Urothelium cell line (cell line): Measurements from ENCODE around the gene PTPN20.

Source experiments
- DNase-seq: peaks from one replicate; pipeline ENCODE4 v3.0.0; 2011; ENCODE audit warnings: low spot score, mixed read lengths
- FAIRE-seq: peaks from 2 replicates; lab custom pipeline; 2011; peaks lifted over from hg19 to GRCh38; lab: Jason Lieb, UNC

The PTPN20 gene

GRCh38 chr10:47018026-47018735, 107.0 kb downstream of the PTPN20 start:
- DNase-seq (no peak), FAIRE-seq (no peak)

- no peak for FAIRE-seq
- peak; percentile 2 for DNase-seq
These were observed 108.2 kb downstream of the PTPN20 start for GRCh38 chr10:47019155-47020145.

GRCh38 chr10:47020471-47020870, 109.2 kb downstream of the PTPN20 start:
- no peak for FAIRE-seq
- peak; percentile 17 for DNase-seq

GRCh38 chr10:47021850-47022249, 110.6 kb downstream of the PTPN20 start:
- DNase-seq (no peak), FAIRE-seq (no peak)

- FAIRE-seq (no peak), DNase-seq (no peak)
These were observed 111.3 kb downstream of the PTPN20 start for GRCh38 chr10:47022311-47023131.

- DNase-seq = no peak
- FAIRE-seq = no peak
These were observed 112.2 kb downstream of the PTPN20 start for GRCh38 chr10:47023237-47024045.

- no peak for DNase-seq
These were observed 112.8 kb downstream of the PTPN20 start for GRCh38 chr10:47024046-47024322.

GRCh38 chr10:47024399-47025252, 113.4 kb downstream of the PTPN20 start:
- peak; percentile 98 for FAIRE-seq

More at GRCh38 chr10:47024046-47024322, 112.8 kb downstream of the PTPN20 start:
- FAIRE-seq = no peak

GRCh38 chr10:47025253-47025539, 114.0 kb downstream of the PTPN20 start:
- FAIRE-seq (no peak), DNase-seq (no peak)

More at GRCh38 chr10:47024399-47025252, 113.4 kb downstream of the PTPN20 start:
- DNase-seq = peak; percentile 87

GRCh38 chr10:47025540-47026300, 114.5 kb downstream of the PTPN20 start:
- no peak for DNase-seq

GRCh38 chr10:47026301-47027107, 115.3 kb downstream of the PTPN20 start:
- FAIRE-seq (no peak), DNase-seq (no peak)

More at GRCh38 chr10:47025540-47026300, 114.5 kb downstream of the PTPN20 start:
- peak; percentile 44 for FAIRE-seq

GRCh38 chr10:47027108-47027783, 116.0 kb downstream of the PTPN20 start:
- FAIRE-seq = no peak
- DNase-seq = no peak

GRCh38 chr10:47027784-47028260, 116.6 kb downstream of the PTPN20 start:
- DNase-seq (no peak), FAIRE-seq (no peak)

GRCh38 chr10:47028466-47028865, 117.2 kb downstream of the PTPN20 start:
- DNase-seq (no peak), FAIRE-seq (no peak)

GRCh38 chr10:47029181-47030009, 118.2 kb downstream of the PTPN20 start:
- FAIRE-seq (no peak), DNase-seq (no peak)

GRCh38 chr10:47030191-47030703, 119.0 kb downstream of the PTPN20 start:
- DNase-seq (no peak), FAIRE-seq (no peak)
